IPS-18c (cell line): Measurements from ENCODE around the gene PDGFRB.
A peak's percentile ranks its signal among the peaks of the same experiment; 100 is the strongest.

ENCODE experiments used
- H3K4me3 ChIP-seq: 2 replicates; pipeline ENCODE4 v1.7.0; 2013; ENCODE audit warnings: low read depth, mild to moderate bottlenecking, low read length, moderate library complexity; ENCODE audit not compliant: insufficient read depth
- H3K9me3 ChIP-seq: one replicate; pipeline ENCODE4 v1.6.1; 2013; ENCODE audit warnings: mild to moderate bottlenecking, low read length, moderate library complexity; ENCODE audit not compliant: control insufficient read depth, insufficient read depth

Gene PDGFRB

DNA sequence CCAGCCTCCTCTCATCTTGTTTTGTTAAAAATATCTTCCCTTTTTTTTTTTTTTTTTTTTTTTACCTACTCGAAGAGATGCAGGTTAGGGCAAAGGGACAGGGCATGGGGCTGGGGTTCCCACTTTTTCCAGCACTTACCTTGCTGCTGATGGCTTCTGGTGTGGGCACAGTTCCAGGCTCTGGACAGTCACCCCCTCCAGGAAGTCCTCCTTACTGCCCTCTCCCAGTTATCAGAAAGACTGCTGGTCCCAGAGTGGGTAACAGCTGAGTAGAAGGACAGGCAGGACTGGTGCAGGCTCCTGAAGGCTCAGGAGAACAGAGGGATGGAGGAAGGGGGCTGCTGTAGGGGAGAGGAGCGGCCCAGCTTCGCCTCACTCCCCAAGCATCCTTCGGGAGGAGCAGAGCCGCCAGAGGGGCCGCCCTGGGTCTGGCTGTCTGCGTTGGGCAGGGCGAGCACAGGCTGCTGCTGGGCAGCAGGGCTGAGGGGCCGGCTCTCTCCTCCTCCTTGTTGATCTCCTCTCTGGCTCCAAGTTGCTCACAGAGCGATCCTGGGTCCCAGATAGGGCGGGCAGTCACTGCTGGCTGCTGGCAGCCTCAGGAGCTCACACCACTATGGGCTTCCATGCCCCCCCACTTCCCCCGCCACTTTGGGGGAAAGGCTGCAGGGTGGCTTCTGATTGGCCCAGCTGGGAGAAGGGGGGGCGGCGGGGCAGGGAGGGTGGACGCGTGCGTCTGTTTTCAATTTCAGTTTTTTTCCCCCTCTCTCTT is at the start of gene PDGFRB:
PDGFRB (minus strand) TSS at position 588 of the 769 bp plus-strand sequence. CDS start 18,798 bp downstream, outside the sequence.
- Histone ChIP-seq H3K4me3 (no peak within 1 kb of the TSS; the same call in 1 of the 2 replicates), H3K9me3 (no peaks in the 10 kb centered on the region)

DNA sequence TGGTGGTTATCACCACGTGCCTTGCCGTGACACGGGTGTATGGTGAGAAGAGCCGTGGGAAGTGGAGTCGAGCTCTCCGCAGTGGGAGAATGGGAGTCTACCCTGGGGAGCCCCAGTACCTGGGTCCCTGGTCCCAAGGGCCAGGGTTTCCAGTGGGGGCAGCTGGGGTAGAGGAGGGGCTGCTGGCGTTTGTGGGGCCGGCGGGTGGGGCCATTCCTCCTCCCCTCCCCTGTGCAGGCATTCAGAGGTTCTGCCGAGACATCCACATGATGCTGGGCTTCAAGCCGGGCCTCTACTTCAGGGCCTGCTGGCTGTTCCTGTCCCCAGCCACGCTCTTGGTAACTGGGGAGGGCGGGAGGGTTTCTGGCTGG is 48.9 kb upstream of the PDGFRB start:
- Histone ChIP-seq H3K4me3 (no peak overlapping the region), H3K9me3 (no peaks in the 10 kb centered on the region)

DNA sequence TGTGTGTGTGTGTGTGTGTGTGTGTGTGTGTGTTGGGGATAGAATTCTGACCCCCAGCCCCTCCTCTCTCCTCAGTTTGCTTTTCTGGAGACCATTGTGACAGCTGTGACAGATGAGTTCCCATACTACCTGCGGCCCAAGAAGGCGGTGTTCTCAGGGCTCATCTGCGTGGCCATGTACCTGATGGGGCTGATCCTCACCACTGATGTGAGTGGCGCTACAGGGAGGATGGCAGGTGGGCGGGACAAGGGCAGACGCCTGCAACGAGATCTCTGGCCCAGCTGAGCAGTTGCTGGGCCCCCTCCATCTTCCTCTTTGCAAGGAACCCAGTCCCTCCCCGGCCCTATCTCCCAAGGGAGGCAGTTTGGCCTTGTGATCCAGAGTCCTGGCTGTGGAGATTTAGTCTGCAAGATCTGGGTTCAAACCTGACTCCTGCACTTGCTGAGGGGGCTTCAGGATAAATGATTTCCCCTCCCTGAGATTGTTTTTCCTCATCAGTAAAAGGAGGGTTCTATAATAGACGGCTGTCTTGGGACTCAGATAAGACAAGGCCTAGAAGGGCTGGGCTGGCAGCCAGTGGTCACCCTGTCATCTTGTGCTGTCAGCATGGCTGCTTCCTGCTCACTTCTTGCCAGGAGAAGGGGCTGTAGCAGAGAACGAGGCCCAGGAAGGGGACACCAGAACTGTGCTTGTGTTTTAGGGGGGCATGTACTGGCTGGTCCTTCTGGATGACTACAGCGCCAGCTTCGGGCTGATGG is 48.4 kb upstream of the PDGFRB start:
- H3K4me3 ChIP-seq: no peak overlapping the region
- no peaks in the 10 kb centered on the region for H3K9me3 ChIP-seq

DNA sequence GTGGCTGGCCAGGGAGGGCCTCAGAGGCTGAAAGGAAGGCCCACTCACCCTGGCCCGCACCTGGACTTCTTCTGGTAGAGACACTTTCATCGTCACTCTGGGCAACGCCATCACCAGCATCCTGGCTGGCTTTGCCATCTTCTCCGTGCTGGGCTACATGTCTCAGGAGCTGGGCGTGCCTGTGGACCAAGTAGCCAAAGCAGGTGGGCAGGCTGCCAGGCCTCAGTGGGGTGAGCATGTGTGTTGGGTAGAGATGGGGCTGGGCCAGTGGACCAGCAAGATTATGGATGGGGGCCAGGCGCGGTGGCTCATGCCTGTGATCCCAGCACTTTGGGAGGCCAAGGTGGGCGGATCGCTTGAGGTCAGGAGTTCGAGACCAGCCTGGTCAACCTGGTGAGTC is 46.9 kb upstream of the PDGFRB start:
- no peak overlapping the region for H3K4me3 ChIP-seq
- H3K9me3 ChIP-seq: no peaks in the 10 kb centered on the region

DNA sequence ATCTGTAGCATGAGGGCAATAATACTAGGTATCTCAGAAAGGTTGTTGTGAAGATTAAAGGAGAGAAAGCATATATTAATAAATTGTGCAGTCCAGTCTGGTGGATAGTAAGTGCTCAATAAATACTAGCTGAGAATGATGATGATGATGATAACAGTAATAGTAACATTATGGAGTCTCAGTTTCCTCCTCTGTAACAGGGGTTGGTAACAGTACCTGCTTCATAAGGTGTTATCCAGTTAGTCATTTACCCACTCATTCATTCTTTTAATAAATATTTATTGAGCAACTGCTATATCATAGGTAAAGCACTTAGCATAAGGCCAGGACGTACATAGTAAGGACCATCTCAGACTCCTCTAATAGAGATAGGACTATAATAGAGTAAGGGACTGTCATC is 41.8 kb upstream of the PDGFRB start:
- Histone ChIP-seq H3K9me3 (no peaks in the 10 kb centered on the region), H3K4me3 (no peak overlapping the region)

DNA sequence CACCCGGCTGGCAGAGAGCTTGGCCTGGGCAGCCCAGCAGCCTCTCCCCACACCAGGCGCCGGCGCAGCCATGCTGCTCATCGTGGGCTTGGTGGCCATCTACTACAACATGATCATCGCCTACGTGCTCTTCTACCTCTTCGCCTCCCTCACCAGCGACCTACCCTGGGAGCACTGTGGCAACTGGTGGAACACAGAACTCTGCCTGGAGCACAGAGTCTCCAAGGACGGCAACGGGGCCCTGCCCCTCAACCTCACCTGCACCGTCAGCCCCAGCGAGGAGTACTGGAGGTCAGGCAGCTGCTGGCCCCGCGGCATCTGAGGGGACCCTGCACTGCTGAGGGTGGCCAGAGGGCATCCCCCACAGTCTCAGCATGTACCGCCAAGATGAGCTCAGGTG is 41.3 kb upstream of the PDGFRB start:
- H3K4me3 ChIP-seq: no peak overlapping the region
- H3K9me3 ChIP-seq: no peaks in the 10 kb centered on the region

DNA sequence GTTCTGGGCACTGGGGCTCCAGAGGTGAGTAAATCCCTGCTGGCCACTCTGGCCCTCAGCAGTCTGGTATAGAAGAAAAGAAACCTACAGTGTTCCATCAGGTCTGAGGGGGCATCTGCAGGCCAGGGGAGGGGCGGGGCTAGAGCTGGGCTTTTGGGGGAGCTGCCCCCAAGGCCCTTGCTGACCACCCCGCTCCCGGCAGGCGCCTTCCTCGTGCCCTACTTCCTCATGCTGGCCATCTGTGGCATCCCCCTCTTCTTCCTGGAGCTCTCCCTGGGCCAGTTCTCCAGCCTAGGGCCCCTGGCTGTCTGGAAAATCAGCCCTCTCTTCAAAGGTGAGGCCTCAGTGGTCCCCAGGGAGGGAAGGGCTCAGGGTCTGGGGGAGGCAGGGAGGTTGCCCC is 40.9 kb upstream of the PDGFRB start:
- no peak overlapping the region for H3K4me3 ChIP-seq

DNA sequence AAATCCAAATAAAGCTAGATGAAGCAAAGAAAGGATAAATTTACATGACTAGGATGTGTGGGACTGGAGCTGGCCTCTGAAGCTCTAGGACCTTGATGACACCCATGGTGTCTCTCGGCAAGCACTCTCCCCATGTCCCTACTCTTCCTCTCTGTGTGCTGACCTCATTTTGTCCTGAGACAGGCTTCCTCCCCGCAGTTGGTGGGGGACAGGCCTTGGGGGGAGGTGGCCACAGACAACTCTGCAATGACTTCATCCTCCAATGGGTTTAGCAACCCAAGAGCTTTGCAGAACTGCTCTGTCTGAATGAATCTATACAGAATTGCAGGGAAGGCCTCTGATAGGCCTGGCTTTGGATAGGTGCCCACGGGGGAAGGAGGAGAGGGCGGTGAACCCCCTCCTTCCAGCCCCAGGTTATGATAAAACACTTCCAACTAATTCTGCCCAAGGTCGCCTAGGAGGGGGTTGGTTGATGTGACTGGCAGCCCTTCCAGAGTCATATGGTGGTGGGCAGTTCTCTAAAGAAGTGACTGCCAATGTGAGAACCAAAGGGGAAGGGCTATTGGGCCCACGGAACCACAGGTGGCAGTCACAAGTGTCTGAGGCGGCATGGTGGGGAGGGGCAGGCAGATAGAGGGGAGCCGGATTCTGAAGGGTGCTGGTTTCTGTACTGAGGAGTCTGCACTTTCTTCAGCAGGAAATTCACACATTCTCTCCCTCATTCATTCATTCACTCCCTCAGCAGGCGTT is 40.3 kb upstream of the PDGFRB start:
- no peaks in the 10 kb centered on the region for H3K9me3 ChIP-seq
- H3K4me3 ChIP-seq: no peak overlapping the region

More for the DNA sequence above, 40.9 kb upstream of the PDGFRB start:
- H3K9me3 ChIP-seq: no peaks in the 10 kb centered on the region

DNA sequence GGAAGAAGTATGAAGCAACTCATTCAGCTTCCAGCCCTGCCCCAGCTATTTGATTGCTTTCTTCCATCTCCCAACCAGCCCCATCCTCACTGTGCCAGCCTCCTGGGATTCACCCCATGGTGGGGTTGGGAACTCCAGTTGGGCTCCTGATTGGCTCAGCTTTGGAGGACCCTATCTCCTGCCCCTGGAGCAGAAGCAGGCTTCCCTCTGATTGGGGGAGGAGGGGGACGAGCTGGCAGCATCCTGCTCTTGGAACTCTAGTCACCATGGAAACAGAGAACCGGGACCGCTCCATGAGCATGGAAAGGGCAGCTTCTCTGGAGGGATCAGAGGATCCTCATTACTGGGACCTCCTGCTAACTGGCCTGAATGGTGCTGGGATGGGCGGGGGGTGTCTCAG is 36.8 kb upstream of the PDGFRB start:
- no peak overlapping the region for H3K4me3 ChIP-seq
- no peaks in the 10 kb centered on the region for H3K9me3 ChIP-seq

DNA sequence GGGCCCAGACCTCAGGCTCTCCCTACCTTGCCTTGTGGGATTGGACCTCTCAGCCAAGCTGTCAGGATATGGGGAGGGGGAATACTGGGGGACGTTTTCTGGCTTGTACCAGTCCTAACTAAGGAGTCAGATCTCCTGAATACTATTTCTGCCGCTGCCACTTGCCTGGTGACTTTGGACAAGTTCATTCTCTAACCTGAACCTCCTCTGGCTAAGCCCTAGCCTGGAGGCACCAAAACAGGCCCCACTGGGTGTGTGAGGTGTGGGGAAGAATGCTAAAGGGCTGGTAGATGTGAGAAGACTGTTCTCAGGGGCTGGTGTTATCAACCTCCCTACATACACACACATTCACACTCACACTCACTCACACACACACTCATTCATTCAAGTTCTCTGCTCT is 35.3 kb upstream of the PDGFRB start:
- no peak overlapping the region; the same call in 1 of the 2 replicates for H3K4me3 ChIP-seq
- H3K9me3 ChIP-seq: no peaks in the 10 kb centered on the region

DNA sequence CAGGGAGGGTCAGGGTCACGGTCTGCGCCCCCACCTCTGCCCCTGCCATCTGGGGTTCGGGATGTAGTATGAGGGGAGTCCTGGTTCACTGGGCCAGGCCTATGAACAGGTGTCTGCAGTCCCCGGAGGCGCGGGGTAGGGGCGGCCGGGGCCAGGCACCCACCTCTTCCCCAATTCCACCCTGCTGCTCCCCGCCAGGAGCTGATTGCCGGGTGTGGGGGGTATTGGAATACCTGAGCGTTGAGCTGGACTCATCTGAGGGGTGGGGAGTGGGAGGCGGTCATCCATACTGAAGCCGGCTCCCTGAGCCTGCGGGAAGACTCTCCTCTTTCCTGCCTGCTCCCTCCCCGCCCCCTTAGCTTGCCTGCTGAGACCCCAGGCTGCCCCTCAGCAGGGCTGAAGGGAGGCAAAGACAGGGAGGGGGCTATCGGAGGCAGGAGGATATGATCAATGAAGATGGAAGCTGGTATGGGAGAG is 34.9 kb upstream of the PDGFRB start:
- Histone ChIP-seq H3K9me3 (no peaks in the 10 kb centered on the region), H3K4me3 (peak overlapping the region; percentile 52)

DNA sequence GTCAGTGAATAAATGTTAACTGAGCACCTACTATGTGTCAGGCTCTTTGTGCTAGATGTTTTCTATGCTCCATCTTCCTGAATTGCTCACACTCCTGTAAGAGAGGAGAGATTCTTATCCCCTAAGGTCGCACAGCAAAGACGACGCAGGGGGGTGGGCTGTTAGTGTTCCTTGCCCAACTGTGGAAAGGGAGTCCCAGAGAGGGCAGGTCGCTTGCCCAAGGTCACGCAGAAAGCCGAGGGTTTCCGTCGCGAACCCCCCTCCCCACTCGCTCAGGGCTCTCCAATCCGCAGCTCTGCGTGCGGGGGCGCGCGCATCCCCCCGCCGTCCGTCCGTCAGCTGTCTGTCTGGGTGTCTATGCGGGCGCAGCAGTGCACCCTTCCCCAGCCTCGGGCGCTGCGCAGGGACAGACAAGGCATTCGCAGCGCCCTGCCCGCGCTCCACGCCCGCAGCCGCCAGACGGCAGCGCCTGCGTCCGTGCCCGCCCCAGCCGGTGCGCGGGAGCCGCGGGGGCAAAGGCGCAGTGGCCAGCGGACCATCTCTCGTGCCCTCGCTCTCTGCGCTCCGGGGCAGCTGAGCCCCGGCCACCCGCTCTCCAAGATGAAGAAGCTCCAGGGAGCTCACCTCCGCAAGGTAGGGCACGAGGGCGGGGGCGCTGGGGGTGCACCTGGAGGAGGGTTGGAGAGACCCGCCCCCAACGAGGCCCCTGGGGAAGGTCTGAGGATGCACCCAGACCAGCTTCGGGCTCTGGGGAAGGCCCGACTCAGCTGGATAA is 34.3 kb upstream of the PDGFRB start, which contains the start of gene SLC6A7:
SLC6A7 (plus strand) TSS at position 335 of the 775 bp plus-strand sequence; CDS start at position 601, 266 bp downstream.
- peak within 1 kb of the TSS; percentile 52 for H3K4me3 ChIP-seq
- H3K9me3 ChIP-seq: no peaks in the 10 kb centered on the region

DNA sequence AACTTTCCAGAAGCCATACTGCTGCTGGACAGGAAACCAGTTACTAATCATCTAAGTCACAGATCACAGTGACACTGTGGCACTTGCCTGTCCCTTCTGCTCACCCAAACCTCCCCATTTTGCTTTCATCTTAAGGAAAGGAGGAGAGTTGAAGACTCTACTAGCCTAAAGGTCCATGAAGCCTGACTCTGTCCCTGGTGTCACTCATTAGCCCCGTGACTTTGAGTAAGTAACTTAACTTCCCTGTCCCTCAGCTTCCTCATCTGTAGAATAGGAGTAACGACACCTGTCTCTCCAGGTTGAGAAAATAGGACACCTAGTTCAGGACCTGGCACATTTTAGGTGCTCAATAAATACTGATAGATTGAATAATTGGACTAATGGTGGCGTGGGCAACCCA is 33.7 kb upstream of the PDGFRB start:
- Histone ChIP-seq H3K9me3 (no peaks in the 10 kb centered on the region), H3K4me3 (no peak overlapping the region)

DNA sequence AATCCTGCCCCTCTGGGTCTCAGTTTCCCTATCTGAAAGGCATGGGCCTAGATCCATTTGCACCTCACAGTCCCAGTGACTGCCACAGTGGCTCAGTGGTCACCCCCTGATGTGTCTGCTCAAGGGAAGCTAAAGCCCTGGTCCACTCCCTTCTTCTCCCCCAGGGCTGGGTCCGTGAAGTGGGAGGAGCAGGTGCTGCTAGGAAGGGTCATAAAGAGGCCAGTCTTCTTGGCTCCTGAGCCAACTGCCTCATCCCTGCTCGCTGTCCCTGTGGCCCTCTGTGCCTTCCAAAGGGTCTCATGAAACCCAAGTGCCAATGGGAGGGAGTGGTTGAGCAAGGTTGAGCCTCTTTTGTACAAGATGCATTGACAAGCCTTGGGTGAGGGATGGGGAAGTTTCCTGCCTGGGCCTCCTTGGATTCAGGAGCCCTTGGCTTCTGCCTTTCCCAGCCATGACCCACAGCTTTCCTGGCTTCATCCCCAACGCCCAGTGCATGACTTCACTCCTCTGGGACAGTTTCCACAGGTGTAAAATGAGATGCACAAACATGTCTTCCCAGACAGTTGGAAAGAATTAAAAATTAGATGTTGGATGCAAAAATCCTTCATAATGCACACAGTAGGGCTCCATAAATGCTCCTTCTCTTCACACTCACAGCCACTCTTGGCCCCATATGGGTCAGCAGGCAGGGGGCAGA is 32.6 kb upstream of the PDGFRB start:
- Histone ChIP-seq H3K9me3 (no peaks in the 10 kb centered on the region), H3K4me3 (no peak overlapping the region)

DNA sequence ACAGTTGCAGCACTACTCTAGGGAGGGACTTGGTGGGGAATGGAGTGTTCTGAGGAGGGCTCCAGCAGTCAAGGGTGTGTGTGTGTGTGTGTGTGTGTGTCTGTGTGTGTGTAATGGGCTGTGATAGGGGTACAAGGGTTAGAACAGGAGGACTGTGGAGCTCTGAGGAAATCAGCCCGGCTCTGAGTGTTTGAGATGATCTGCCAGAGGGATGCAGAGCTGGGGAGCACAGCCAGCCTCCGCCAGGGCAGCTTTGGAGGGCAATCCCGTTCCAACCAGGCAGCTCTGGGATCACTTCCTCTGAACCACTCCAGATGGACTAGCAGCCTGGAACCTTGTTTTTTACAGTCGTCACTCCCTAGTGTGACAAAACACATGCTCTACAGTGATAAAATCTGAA is 31.3 kb upstream of the PDGFRB start:
- H3K4me3 ChIP-seq: no peak overlapping the region
- no peaks in the 10 kb centered on the region for H3K9me3 ChIP-seq

DNA sequence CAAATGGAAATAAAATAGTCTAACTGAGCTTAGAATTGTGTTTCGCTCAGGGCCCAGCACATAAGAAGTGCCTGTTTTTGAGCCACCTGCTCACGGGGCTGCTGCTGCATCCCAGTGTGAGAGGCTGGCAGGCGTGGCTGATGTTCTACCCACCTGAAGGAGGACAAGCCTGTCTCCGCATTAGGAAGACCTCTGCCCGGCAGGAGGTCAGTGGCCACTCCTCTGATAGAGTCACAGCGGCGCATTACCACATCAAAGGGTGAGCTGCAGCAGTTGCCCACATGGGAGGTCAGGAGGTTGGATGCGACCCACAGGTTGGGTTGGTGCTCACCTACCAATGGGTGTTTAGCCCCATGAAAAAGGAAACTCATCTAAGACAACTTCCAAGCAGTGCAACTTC is 30.5 kb upstream of the PDGFRB start:
- Histone ChIP-seq H3K4me3 (0 out of 2 replicates have a peak overlapping the region, but pooled peaks have one; percentile 24), H3K9me3 (no peaks in the 10 kb centered on the region)
